OCI-LY7 (cell line): ENCODE measurements around the gene C1QA.

ENCODE experiments used
- EZH2phosphoT487 ChIP-seq: fragments of 200-600 bp; sonication (generic); IDR thresholded peaks from 2 replicates; pipeline ENCODE4 v1.6.1; 2018; ENCODE audit warnings: low read depth, borderline replicate concordance, mild to moderate bottlenecking, mixed run types, antibody characterized with exemption, low read length, moderate library complexity, mixed read lengths
- TF ChIP-seq, protein P1 (sequence below): fragments of 200-600 bp; sonication (generic); conservative IDR thresholded peaks from 2 replicates; pipeline ENCODE4 v1.5.1; 2014; ENCODE audit warnings: mild to moderate bottlenecking, antibody characterized with exemption, low read length, moderate library complexity, mixed read lengths

GRCh38 chr1:22594396-22594795 lies 42.0 kb upstream of the C1QA start:
- TF ChIP-seq, protein P1, sequence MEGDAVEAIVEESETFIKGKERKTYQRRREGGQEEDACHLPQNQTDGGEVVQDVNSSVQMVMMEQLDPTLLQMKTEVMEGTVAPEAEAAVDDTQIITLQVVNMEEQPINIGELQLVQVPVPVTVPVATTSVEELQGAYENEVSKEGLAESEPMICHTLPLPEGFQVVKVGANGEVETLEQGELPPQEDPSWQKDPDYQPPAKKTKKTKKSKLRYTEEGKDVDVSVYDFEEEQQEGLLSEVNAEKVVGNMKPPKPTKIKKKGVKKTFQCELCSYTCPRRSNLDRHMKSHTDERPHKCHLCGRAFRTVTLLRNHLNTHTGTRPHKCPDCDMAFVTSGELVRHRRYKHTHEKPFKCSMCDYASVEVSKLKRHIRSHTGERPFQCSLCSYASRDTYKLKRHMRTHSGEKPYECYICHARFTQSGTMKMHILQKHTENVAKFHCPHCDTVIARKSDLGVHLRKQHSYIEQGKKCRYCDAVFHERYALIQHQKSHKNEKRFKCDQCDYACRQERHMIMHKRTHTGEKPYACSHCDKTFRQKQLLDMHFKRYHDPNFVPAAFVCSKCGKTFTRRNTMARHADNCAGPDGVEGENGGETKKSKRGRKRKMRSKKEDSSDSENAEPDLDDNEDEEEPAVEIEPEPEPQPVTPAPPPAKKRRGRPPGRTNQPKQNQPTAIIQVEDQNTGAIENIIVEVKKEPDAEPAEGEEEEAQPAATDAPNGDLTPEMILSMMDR, result no peak
- no peak for TF ChIP-seq EZH2phosphoT487
